Left lung (tissue), 10 donors: ENCODE data around the gene MN1. TPM values are rescaled to one million over a fixed set of nuclear protein-coding genes. Genes with fewer than 3 reads are reported as not detected.

Experiments used
- ATAC-seq: fragments of 200-7000 bp; cut with Tn5 transposase; one replicate; pipeline ENCODE4 v1.9.1; 2020; ENCODE audit warnings: moderate library complexity
- DNase-seq, 4 donors: peaks; one replicate each; pipeline ENCODE4 v3.0.0-alpha.2; 2013 to 2020
- H3K27ac ChIP-seq, 2 donors: fragments of 200-600 bp; sonication (generic) in 1 of 2; one replicate each; pipeline versions ENCODE4 v1.5.0 to v1.8.0; 2020 to 2021
- H3K27me3 ChIP-seq, 2 donors: fragments of 200-600 bp; sonication (generic) in 1 of 2; one replicate each; pipeline versions ENCODE4 v1.5.0 to v1.8.0; 2020 to 2021
- H3K36me3 ChIP-seq, 2 donors: fragments of 200-600 bp; sonication (generic) in 1 of 2; one replicate each; pipeline versions ENCODE4 v1.5.0 to v1.8.0; 2020 to 2021
- H3K4me1 ChIP-seq, 2 donors: fragments of 200-600 bp; one replicate each; pipeline ENCODE4 v1.8.0; 2021
- H3K4me3 ChIP-seq, 2 donors: fragments of 200-600 bp; sonication (generic) in 1 of 2; one replicate each; pipeline versions ENCODE4 v1.5.0 to v1.8.0; 2020 to 2021; ENCODE audit warnings: mild to moderate bottlenecking in 1 of 2
- H3K9me3 ChIP-seq, 2 donors: fragments of 200-600 bp; sonication (generic) in 1 of 2; one replicate each; pipeline versions ENCODE4 v1.5.0 to v1.8.0; 2020 to 2021
- intact Hi-C, 2 donors: fragments of 100-400 bp; cut with DNase I; formaldehyde crosslinking; loops; one replicate each; pipeline versions ENCODE4 v1.11.2 to v1.14.2; 2022
- polyA plus RNA-seq, 6 donors: library from polyadenylated mRNA; unstranded; fragments of 120-200 nt; gene quantifications; one replicate each; pipeline ENCODE4 v1.2.1, GENCODE V29; 2013; ENCODE audit not compliant: insufficient read length in 6 of 6
- total RNA-seq, 2 donors: library from RNA; stranded (reverse); fragmentation: NEBNext Ultra II Directional; extraction: Animal tissue kit (Norgen Biotek cat#: 25700); gene quantifications; one replicate each; pipeline ENCODE4 v1.2.1, GENCODE V29; 2021
- TF ChIP-seq, protein P1 (sequence below), 2 donors: fragments of 200-600 bp; sonication (generic) in 1 of 2; IDR thresholded peaks; one replicate each; pipeline versions ENCODE4 v1.5.0 to v1.8.0; 2021; ENCODE audit warnings: antibody characterized with exemption in 2 of 2
- donor health status: DM: no; HTN: yes; CAD: no.
- donor health status: DM: no; HTN: no; CAD: no.

Gene MN1
- total and polyA plus RNA-seq, 8 donors, result 1.9 to 7.4 (median 3.3) TPM

DNA sequence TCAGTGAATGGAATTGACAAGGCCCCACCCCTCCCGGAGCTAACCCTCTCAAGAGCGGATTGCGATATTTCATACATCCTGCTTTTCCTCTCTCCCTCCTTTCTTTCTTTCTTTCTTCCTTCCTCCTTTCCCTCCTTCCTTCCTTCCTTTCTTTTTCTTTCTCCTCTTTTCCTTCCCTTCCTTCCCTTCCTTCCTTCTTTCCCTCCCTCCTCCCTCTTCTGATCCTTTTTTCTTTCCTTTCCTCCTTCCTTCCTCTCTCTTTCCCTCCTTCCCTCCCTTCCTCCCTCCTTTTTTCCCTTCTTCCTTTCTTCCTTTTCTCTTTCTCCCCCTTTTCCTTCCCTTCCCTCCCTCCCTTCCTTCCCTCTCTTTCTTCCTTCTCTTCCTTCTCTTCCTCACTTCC is 15.0 kb upstream of the MN1 start:
- Histone ChIP-seq H3K27me3 (no peaks in the 10 kb centered on the region), H3K36me3 (no peaks in the 10 kb centered on the region), H3K9me3 (no peaks in the 10 kb centered on the region), H3K4me3 (no peak overlapping the region), H3K27ac (no peak overlapping the region), H3K4me1 (no peaks in the 10 kb centered on the region)
- ATAC-seq, result no peak
- TF ChIP-seq, protein P1, sequence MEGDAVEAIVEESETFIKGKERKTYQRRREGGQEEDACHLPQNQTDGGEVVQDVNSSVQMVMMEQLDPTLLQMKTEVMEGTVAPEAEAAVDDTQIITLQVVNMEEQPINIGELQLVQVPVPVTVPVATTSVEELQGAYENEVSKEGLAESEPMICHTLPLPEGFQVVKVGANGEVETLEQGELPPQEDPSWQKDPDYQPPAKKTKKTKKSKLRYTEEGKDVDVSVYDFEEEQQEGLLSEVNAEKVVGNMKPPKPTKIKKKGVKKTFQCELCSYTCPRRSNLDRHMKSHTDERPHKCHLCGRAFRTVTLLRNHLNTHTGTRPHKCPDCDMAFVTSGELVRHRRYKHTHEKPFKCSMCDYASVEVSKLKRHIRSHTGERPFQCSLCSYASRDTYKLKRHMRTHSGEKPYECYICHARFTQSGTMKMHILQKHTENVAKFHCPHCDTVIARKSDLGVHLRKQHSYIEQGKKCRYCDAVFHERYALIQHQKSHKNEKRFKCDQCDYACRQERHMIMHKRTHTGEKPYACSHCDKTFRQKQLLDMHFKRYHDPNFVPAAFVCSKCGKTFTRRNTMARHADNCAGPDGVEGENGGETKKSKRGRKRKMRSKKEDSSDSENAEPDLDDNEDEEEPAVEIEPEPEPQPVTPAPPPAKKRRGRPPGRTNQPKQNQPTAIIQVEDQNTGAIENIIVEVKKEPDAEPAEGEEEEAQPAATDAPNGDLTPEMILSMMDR (IDR thresholded peaks at IDR 0.05), result no peak
- no peak for DNase-seq
- intact Hi-C loops, result no loop called here

DNA sequence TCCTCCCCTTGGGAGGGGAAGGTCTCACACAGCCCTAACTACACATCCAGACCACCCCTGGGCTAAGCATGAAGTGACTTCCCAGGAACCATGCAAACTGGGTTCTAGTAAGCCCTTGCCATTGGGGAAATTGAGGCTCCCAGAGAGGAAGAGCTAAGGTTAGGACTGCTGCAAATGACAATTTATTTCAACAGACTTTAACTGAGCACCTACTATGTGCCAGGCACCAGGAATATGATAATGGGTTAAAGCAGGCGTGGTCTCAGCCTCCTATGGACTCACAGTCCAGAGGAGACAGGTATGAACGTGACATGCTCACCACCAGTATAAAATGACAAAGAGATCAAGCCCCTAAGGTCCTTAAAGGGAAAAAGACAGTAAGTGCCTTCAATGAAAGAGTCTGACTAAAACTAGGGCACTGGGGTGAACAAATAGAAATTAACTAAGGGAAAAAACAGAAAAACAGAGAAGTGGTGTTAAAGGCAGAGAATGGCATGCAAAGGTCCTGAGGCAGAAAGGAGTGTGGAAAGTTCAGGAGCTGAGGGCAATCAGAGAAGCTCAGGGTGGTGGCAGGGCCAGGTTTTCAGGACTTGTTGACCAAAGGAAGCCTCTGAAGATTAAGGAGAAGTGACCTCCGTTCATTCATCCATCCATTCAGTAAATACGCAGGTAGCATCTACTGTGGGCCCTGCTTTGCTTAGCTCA is 14.4 kb upstream of the MN1 start:
- intact Hi-C loops, result no loop called here
- TF ChIP-seq, protein P1 (IDR thresholded peaks at IDR 0.05), result no peak
- Histone ChIP-seq H3K27me3 (no peaks in the 10 kb centered on the region), H3K4me1 (no peaks in the 10 kb centered on the region), H3K27ac (no peak overlapping the region), H3K36me3 (no peaks in the 10 kb centered on the region), H3K4me3 (no peak overlapping the region), H3K9me3 (no peaks in the 10 kb centered on the region)
- DNase-seq (no peak), ATAC-seq (no peak)

DNA sequence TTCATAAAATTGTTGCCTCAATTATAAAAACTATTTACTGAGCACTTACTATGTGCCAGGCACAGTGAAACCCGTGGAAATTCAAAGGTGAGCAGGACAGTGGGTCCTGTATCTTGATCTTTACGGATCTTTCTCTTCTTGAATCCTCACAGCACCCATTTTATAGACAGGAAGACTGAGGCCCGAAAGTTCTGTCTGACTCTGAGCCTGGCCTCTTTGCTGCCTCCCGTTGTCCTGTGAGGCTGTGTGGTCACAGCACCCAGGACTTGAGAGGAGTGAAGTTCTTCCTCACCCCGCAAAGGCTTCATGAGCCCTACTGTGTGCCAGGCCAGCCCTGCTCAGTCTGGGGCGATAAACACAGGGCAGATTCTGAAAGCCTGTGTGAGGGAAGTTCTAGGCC is 13.4 kb upstream of the MN1 start:
- no peak for ATAC-seq
- H3K4me1 ChIP-seq, result peaks cover 6 to 7% of the 10 kb centered on the region in 2 donors
- DNase-seq, result no peak
- TF ChIP-seq, protein P1 (IDR thresholded peaks at IDR 0.05), result no peak
- intact Hi-C loops, result no loop called here
- no peak overlapping the region for H3K4me3 ChIP-seq
- H3K36me3 ChIP-seq, result no peaks in the 10 kb centered on the region
- H3K27ac ChIP-seq, result no peak overlapping the region
- H3K9me3 ChIP-seq, result no peaks in the 10 kb centered on the region
- no peaks in the 10 kb centered on the region for H3K27me3 ChIP-seq

DNA sequence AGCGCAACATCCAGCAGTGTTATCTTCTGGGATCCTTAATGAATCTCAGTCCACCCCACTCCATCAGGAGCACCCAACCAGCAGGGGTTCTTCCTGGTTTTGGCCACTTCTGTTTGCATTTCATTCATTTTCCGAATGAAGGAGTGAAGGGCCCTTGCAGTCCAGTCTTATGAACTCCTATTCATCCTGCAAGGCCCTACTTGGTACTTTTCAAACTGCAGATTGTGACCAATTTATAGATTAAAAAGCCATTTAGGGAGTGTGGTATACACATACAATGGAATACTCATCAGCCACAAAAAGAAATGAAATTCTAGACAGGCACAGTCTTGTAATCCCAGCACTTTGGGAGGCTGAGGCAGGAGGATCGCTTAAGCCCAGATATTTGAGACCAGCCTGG is 10.2 kb upstream of the MN1 start:
- Histone ChIP-seq H3K36me3 (no peaks in the 10 kb centered on the region), H3K4me1 (peaks cover 7% of the 10 kb centered on the region in 2 donors), H3K9me3 (no peaks in the 10 kb centered on the region), H3K4me3 (no peak overlapping the region), H3K27me3 (no peaks in the 10 kb centered on the region), H3K27ac (no peak overlapping the region)
- intact Hi-C loops, result no loop called here
- DNase-seq (no peak), ATAC-seq (no peak)
- TF ChIP-seq, protein P1 (IDR thresholded peaks at IDR 0.05), result no peak

DNA sequence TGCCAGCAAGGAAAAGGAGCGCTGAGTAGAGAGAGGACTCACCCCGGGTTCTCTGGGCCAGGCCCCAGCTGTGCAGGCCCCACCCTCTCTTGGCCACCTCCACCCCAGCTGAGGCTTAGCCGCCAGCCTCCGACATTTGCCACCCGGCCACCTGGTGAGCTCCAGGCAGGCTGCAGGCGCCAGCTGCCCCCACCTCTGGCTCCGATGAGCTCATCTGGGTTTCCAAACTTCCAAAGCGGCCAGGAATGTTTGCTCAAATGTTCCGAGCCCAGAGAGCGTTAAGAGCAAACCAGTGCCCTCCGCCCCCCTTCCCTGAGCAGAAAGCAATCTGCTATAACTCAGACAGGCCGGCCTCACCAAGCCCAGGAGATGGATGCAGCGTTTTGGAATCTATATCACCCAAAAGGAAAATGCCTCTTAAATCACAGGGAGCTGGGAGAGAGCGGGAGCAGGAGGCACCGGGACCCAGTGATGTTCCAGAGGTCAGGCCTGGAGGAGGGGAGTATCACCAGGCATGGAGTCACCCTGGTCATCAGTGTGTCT is 9.1 kb upstream of the MN1 start:
- no peaks in the 10 kb centered on the region for H3K36me3 ChIP-seq
- TF ChIP-seq, protein P1 (IDR thresholded peaks at IDR 0.05), result no peak
- H3K4me1 ChIP-seq, result peaks cover 7% of the 10 kb centered on the region in 2 donors
- H3K9me3 ChIP-seq, result no peaks in the 10 kb centered on the region
- intact Hi-C loops, result no loop called here
- peak; percentile 70 for ATAC-seq
- H3K27ac ChIP-seq, result no peak overlapping the region
- no peak overlapping the region for H3K4me3 ChIP-seq
- H3K27me3 ChIP-seq, result no peaks in the 10 kb centered on the region
- peak in 3 of 4 donors; percentile 47 to 71 (median 57) for DNase-seq
